Left lung (tissue), 10 donors: Measurements from ENCODE around the gene IGFBP7. TPM values are rescaled to one million over a fixed set of nuclear protein-coding genes. Genes with fewer than 3 reads are reported as not detected.
"Not testable (repeated sequence)": the region's sequence is repeated elsewhere in the genome, so short reads cannot be mapped to it uniquely, and the experiment has no call there.

Source experiments
- ATAC-seq: fragments of 200-7000 bp; cut with Tn5 transposase; one replicate; pipeline ENCODE4 v1.9.1; 2020; ENCODE audit warnings: moderate library complexity
- DNase-seq, 4 donors: peaks; one replicate each; pipeline ENCODE4 v3.0.0-alpha.2; 2013 to 2020
- H3K27ac ChIP-seq, 2 donors: fragments of 200-600 bp; sonication (generic) in 1 of 2; one replicate each; pipeline versions ENCODE4 v1.5.0 to v1.8.0; 2020 to 2021
- H3K27me3 ChIP-seq, 2 donors: fragments of 200-600 bp; sonication (generic) in 1 of 2; one replicate each; pipeline versions ENCODE4 v1.5.0 to v1.8.0; 2020 to 2021
- H3K36me3 ChIP-seq, 2 donors: fragments of 200-600 bp; sonication (generic) in 1 of 2; one replicate each; pipeline versions ENCODE4 v1.5.0 to v1.8.0; 2020 to 2021
- H3K4me1 ChIP-seq, 2 donors: fragments of 200-600 bp; one replicate each; pipeline ENCODE4 v1.8.0; 2021
- H3K4me3 ChIP-seq, 2 donors: fragments of 200-600 bp; sonication (generic) in 1 of 2; one replicate each; pipeline versions ENCODE4 v1.5.0 to v1.8.0; 2020 to 2021; ENCODE audit warnings: mild to moderate bottlenecking in 1 of 2
- H3K9me3 ChIP-seq, 2 donors: fragments of 200-600 bp; sonication (generic) in 1 of 2; one replicate each; pipeline versions ENCODE4 v1.5.0 to v1.8.0; 2020 to 2021
- intact Hi-C, 2 donors: fragments of 100-400 bp; cut with DNase I; formaldehyde crosslinking; loops; one replicate each; pipeline versions ENCODE4 v1.11.2 to v1.14.2; 2022
- polyA plus RNA-seq, 6 donors: library from polyadenylated mRNA; unstranded; fragments of 120-200 nt; gene quantifications; one replicate each; pipeline ENCODE4 v1.2.1, GENCODE V29; 2013; ENCODE audit not compliant: insufficient read length in 6 of 6
- total RNA-seq, 2 donors: library from RNA; stranded (reverse); fragmentation: NEBNext Ultra II Directional; extraction: Animal tissue kit (Norgen Biotek cat#: 25700); gene quantifications; one replicate each; pipeline ENCODE4 v1.2.1, GENCODE V29; 2021
- TF ChIP-seq, protein P1 (sequence below), 2 donors: fragments of 200-600 bp; sonication (generic) in 1 of 2; IDR thresholded peaks; one replicate each; pipeline versions ENCODE4 v1.5.0 to v1.8.0; 2021; ENCODE audit warnings: antibody characterized with exemption in 2 of 2
- donor health status: DM: no; HTN: yes; CAD: no.
- donor health status: DM: no; HTN: no; CAD: no.

The IGFBP7 gene
- total and polyA plus RNA-seq, 8 donors = 235 to 527 (median 284) TPM

DNA sequence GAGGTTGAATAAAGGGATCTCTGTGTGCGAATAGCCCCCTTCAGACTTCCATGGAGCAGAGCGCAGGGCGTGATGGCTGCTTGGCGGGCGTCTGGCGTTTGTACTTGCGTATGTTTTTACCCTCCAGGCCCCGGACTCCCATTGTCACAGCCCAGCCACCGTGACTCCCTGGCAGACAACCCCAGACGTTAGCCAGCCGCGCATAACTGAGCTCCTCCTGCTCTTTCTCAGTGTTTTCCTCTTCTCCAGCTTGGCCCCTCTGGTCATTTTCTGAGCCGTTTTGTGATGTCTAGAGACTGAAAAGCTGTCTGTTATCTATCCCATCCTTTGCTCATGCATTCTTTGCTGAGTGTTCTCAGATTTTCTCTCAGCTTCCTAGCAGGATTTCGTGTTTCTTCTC is 54.3 kb downstream of the IGFBP7 start:
- peak overlapping the region; percentile 1 to 14 for H3K27ac ChIP-seq
- no peaks in the 10 kb centered on the region for H3K36me3 ChIP-seq
- TF ChIP-seq, protein P1, sequence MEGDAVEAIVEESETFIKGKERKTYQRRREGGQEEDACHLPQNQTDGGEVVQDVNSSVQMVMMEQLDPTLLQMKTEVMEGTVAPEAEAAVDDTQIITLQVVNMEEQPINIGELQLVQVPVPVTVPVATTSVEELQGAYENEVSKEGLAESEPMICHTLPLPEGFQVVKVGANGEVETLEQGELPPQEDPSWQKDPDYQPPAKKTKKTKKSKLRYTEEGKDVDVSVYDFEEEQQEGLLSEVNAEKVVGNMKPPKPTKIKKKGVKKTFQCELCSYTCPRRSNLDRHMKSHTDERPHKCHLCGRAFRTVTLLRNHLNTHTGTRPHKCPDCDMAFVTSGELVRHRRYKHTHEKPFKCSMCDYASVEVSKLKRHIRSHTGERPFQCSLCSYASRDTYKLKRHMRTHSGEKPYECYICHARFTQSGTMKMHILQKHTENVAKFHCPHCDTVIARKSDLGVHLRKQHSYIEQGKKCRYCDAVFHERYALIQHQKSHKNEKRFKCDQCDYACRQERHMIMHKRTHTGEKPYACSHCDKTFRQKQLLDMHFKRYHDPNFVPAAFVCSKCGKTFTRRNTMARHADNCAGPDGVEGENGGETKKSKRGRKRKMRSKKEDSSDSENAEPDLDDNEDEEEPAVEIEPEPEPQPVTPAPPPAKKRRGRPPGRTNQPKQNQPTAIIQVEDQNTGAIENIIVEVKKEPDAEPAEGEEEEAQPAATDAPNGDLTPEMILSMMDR (IDR thresholded peaks at IDR 0.05) = no peak
- no peak for ATAC-seq
- peaks cover 5 to 10% of the 10 kb centered on the region in 2 donors for H3K4me1 ChIP-seq
- DNase-seq = no peak
- H3K4me3 ChIP-seq = no peak overlapping the region
- intact Hi-C loops = no loop called here
- H3K9me3 ChIP-seq = no peaks in the 10 kb centered on the region
- H3K27me3 ChIP-seq = no peaks in the 10 kb centered on the region

DNA sequence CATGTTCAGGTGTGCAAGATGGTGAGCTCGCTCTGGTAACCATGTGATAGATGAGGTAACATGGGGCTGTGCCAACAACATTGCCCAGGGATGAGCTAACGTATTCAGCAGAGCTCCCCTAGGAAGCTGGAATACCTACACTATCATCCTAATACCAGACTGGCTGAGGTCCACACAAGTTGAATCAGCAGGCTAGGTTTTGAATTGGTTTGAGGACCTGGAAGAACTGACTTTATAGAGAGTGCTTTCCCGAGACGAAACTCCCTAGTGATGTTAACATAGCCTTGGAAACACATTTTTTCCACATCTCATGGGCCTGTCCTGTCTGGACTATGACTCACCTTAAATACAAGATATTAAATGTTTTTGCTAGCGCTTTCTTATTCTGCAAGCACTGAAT is 56.7 kb downstream of the IGFBP7 start:
- Histone ChIP-seq H3K27me3 (no peaks in the 10 kb centered on the region), H3K4me3 (no peak overlapping the region), H3K36me3 (no peaks in the 10 kb centered on the region), H3K9me3 (no peaks in the 10 kb centered on the region), H3K4me1 (peaks cover 5 to 11% of the 10 kb centered on the region in 2 donors), H3K27ac (no peak overlapping the region)
- ATAC-seq (peak; percentile 37), DNase-seq (no peak)
- intact Hi-C loops = no loop called here
- TF ChIP-seq, protein P1 (IDR thresholded peaks at IDR 0.05) = no peak

DNA sequence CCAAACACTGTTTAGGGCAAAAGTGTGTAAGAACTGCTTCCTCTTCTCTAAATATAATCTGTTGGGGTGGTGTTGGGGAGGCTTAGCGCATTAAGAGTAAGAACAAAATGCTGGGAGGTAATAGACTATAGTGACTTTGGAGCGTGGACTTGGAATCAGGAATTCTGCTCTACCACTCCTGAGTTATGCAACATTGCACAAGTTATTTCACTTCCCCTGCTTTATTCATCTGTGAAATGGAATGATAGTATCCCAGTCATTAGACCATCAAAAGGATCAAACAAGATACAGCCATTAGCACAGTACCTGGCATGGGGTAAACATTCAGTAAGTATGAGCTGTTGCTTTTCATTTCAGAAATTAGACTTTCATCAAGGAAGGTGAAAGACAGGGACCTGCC is 58.7 kb downstream of the IGFBP7 start:
- intact Hi-C loops = no loop called here
- DNase-seq (no peak), ATAC-seq (no peak)
- Histone ChIP-seq H3K4me3 (no peak overlapping the region), H3K27ac (peak overlapping the region in 1 of 2 donors; percentile 45), H3K27me3 (no peaks in the 10 kb centered on the region), H3K9me3 (peaks cover 0 to 1% of the 10 kb centered on the region in 2 donors), H3K36me3 (no peaks in the 10 kb centered on the region), H3K4me1 (peaks cover 5 to 11% of the 10 kb centered on the region in 2 donors)
- TF ChIP-seq, protein P1 (IDR thresholded peaks at IDR 0.05) = no peak

DNA sequence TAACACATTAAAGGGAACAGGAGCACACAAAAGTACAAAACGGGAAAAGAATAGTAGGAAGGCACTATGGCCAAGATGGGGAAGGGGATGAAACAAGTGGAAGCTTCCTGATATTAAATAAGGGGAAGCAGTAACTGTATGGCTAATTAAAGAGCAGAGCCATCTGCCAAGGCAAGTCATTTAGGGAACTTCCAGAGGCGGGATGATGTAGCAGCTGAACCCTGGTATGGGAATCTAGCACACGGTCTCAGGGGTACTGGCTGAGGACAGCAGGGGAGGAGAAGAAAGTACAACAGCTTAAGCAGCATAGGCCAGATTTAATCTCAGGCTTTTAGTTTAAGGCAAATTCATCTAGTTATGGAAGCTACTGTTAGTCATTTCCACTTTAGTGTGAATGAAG is 59.1 kb downstream of the IGFBP7 start:
- Histone ChIP-seq H3K27me3 (no peaks in the 10 kb centered on the region), H3K9me3 (peaks cover 0 to 1% of the 10 kb centered on the region in 2 donors), H3K4me3 (no peak overlapping the region), H3K4me1 (peaks cover 5 to 11% of the 10 kb centered on the region in 2 donors), H3K27ac (peak overlapping the region in 1 of 2 donors; percentile 45), H3K36me3 (no peaks in the 10 kb centered on the region)
- TF ChIP-seq, protein P1 (IDR thresholded peaks at IDR 0.05) = no peak
- intact Hi-C loops = no loop called here
- DNase-seq (no peak), ATAC-seq (peak; percentile 59)

DNA sequence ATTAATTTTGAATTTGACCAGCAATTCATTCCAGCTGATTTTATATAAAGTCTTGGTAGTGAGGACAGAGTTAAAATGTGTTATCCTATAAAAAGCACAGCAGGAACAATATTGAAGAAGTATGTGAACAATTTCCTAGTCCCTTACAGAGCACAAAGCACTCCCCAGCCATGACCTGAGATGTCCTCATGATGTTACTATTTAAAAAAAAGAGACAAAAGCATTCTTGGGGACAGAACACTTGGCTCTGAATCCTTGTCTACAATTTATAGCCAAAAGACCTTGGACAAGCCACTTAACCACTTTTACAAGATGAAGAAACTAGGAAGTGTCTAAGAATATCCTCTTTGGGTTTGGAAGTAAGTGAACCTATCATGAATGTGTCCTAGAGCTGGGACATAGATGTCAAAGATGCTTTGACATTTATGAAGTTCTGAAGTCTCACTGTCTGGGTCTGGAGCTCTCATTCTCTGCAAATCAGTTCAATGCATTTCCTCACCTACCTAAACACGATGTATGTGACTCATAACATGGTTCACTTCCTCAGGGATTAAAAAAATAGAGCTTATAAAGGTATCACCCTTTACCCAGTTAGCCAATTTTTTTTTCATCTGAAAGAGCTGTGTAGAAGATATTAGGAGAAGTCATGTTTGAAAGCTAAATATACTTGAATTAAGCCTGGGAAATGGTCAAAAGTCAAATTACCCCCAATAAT is 61.4 kb downstream of the IGFBP7 start:
- Histone ChIP-seq H3K27ac (no peak overlapping the region), H3K4me3 (no peak overlapping the region), H3K9me3 (peaks cover 0 to 1% of the 10 kb centered on the region in 2 donors), H3K4me1 (peaks cover 11 to 14% of the 10 kb centered on the region in 2 donors), H3K36me3 (no peaks in the 10 kb centered on the region), H3K27me3 (no peaks in the 10 kb centered on the region)
- DNase-seq (no peak), ATAC-seq (no peak)
- intact Hi-C loops = no loop called here
- TF ChIP-seq, protein P1 (IDR thresholded peaks at IDR 0.05) = no peak

DNA sequence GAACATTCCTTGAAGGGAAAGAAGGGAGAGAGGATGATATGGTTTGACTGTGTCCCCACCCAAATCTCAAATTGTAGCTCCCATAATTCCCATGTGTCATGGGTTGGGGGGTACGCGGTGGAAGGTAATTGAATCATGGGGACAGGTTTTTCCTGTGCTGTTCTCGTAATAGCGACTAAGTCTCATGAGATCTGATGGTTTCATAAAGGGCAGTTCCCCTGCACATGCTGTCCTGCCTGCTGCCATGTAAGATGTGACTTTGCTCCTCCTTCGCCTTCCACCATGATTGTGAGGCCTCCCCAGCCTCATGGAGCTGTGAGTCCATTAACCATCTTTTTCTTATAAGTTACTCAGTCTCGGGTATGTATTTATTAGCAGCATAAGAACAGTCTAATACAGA is 63.1 kb downstream of the IGFBP7 start:
- intact Hi-C loops, DNase-seq, H3K9me3 ChIP-seq, H3K27me3 ChIP-seq, H3K27ac ChIP-seq, H3K36me3 ChIP-seq, H3K4me3 ChIP-seq, ATAC-seq: not testable (repeated sequence)
- H3K4me1 ChIP-seq = peaks cover 11 to 15% of the 10 kb centered on the region in 2 donors
